Subcutaneous abdominal adipose tissue (tissue), 5 donors: ENCODE data around the gene ADIPOR1.
A peak's percentile ranks its signal among the peaks of the same experiment; 100 is the strongest.
"Not testable (repeated sequence)": the region's sequence is repeated elsewhere in the genome, so short reads cannot be mapped to it uniquely, and the experiment has no call there.

Source experiments
- H3K27ac ChIP-seq: one replicate; pipeline ENCODE4 v1.7.0; 2013; ENCODE audit warnings: low read depth, mild to moderate bottlenecking, inconsistent platforms, low read length, moderate library complexity
- H3K27me3 ChIP-seq, 5 donors: one replicate each; pipeline ENCODE4 v1.7.0; 2013; ENCODE audit warnings: low read length in 5 of 5, inconsistent platforms in 1 of 5; ENCODE audit not compliant: control insufficient read depth in 5 of 5, insufficient read depth in 4 of 5
- H3K36me3 ChIP-seq, 5 donors: one replicate each; pipeline ENCODE4 v1.7.0; 2013; ENCODE audit warnings: low read length in 5 of 5; ENCODE audit not compliant: control insufficient read depth in 5 of 5, insufficient read depth in 5 of 5
- H3K4me1 ChIP-seq, 5 donors: one replicate each; pipeline ENCODE4 v1.7.0; 2013; ENCODE audit warnings: low read length in 5 of 5, mild to moderate bottlenecking in 3 of 5, moderate library complexity in 1 of 5; ENCODE audit not compliant: control insufficient read depth in 5 of 5, insufficient read depth in 5 of 5
- H3K4me3 ChIP-seq, 5 donors: one replicate each; pipeline ENCODE4 v1.7.0; 2013; ENCODE audit warnings: low read length in 5 of 5, low read depth in 1 of 5
- H3K9ac ChIP-seq, 5 donors: one replicate each; pipeline ENCODE4 v1.7.0; 2013; ENCODE audit warnings: low read length in 5 of 5, mild to moderate bottlenecking in 4 of 5, moderate library complexity in 3 of 5
- H3K9me3 ChIP-seq, 5 donors: one replicate each; pipeline ENCODE4 v1.7.0; 2013; ENCODE audit warnings: low read length in 5 of 5; ENCODE audit not compliant: control insufficient read depth in 5 of 5
- donor health status: healthy.
- donor health status: healthy.
- donor health status: healthy.
- donor health status: healthy.
- donor health status: healthy.

The ADIPOR1 gene

DNA sequence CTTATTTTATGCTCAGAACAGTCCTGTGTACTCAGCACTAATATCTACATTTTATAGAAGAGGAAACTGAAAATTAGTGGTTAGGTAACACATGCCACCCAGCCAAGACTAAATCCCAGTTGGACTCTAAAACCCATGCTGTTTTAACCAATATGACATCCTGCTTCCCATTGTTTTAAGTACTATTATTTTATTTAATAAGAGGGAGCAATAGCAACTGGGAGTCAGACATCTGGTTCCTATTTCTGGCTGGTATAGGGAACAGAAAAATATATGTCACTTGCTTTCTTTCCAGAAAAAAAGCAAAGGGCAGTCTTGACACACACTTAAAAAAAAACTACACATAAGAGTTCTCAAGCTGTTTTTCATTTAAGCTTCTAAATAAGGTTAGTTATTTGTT lies 43.0 kb downstream of the ADIPOR1 start:
- Histone ChIP-seq H3K4me3 (no peak overlapping the region), H3K27me3 (no peaks in the 10 kb centered on the region), H3K36me3 (peaks cover 59 to 94% (median 81%) of the 10 kb centered on the region in 5 donors), H3K9ac (peak overlapping the region in 1 of 5 donors; percentile 51), H3K9me3 (no peaks in the 10 kb centered on the region), H3K27ac (no peak overlapping the region), H3K4me1 (no peaks in the 10 kb centered on the region)

DNA sequence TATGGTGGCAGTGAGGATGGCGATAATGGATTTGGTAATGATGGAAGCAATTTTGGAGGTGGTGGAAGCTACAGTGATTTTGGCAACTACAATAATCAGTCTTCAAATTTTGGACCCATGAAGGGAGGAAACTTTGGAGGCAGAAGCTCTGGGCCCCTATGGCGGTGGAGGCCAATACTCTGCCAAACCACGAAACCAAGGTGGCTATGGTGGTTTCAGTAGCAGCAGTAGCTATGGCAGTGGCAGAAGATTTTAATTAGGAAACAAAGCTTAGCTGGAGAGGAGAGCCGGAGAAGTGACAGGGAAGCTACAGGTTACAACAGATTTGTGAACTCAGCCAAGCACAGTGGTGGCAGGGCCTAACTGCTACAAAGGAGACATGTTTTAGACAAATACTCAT lies 45.6 kb downstream of the ADIPOR1 start:
- not testable (repeated sequence) for H3K4me1 ChIP-seq, H3K27me3 ChIP-seq, H3K4me3 ChIP-seq, H3K9me3 ChIP-seq, H3K27ac ChIP-seq, H3K9ac ChIP-seq
- H3K36me3 ChIP-seq = peaks cover 64 to 97% (median 84%) of the 10 kb centered on the region in 5 donors

GRCh38 chr1:202909494-202909893 lies 48.6 kb downstream of the ADIPOR1 start:
- no peak overlapping the region for H3K9ac ChIP-seq

GRCh38 chr1:202908998-202909397 lies 49.1 kb downstream of the ADIPOR1 start:
- H3K4me3 ChIP-seq = no peak overlapping the region
- H3K27me3 ChIP-seq = no peaks in the 10 kb centered on the region
- H3K4me1 ChIP-seq = no peaks in the 10 kb centered on the region
- peaks cover 57 to 87% (median 67%) of the 10 kb centered on the region in 5 donors for H3K36me3 ChIP-seq
- H3K9me3 ChIP-seq = no peaks in the 10 kb centered on the region
- no peak overlapping the region for H3K27ac ChIP-seq
- no peak overlapping the region for H3K9ac ChIP-seq

More at GRCh38 chr1:202909494-202909893, 48.6 kb downstream of the ADIPOR1 start:
- Histone ChIP-seq H3K27ac (no peak overlapping the region), H3K4me1 (no peaks in the 10 kb centered on the region), H3K27me3 (no peaks in the 10 kb centered on the region), H3K36me3 (peaks cover 58 to 86% (median 70%) of the 10 kb centered on the region in 5 donors), H3K4me3 (no peak overlapping the region), H3K9me3 (no peaks in the 10 kb centered on the region)

DNA sequence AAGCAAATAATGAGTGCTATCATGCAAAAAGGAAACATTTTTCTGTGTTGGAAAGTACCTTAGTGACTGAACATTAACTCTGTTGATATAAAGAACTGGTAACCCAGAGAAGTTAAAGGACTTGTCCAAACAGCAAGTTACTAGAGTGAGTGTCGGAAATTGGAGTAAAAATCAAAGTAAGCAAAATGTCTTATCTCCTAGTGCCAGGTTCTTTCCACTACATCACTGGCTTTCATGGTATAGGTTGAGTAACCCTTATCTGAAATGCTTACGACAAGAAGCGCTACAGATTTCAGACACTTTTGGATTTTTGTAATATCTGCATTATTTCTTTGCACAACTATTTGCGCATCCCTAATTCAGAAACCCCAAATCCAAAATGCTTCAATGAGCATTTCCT lies 52.8 kb downstream of the ADIPOR1 start:
- no peak overlapping the region for H3K27ac ChIP-seq
- H3K36me3 ChIP-seq = peaks cover 39 to 83% (median 54%) of the 10 kb centered on the region in 5 donors
- H3K4me3 ChIP-seq = no peak overlapping the region
- no peaks in the 10 kb centered on the region for H3K4me1 ChIP-seq
- H3K9ac ChIP-seq = no peak overlapping the region
- H3K27me3 ChIP-seq = no peaks in the 10 kb centered on the region
- H3K9me3 ChIP-seq = no peaks in the 10 kb centered on the region

- H3K4me3 ChIP-seq, H3K9me3 ChIP-seq, H3K27ac ChIP-seq, H3K4me1 ChIP-seq, H3K27me3 ChIP-seq, H3K9ac ChIP-seq: not testable (repeated sequence)
- peaks cover 24 to 70% (median 41%) of the 10 kb centered on the region in 5 donors for H3K36me3 ChIP-seq
These were observed 54.3 kb downstream of the ADIPOR1 start for GRCh38 chr1:202903808-202904207.

- H3K36me3 ChIP-seq = peaks cover 18 to 69% (median 36%) of the 10 kb centered on the region in 5 donors
- H3K4me3 ChIP-seq = no peak overlapping the region
- H3K27ac ChIP-seq = no peak overlapping the region
- no peaks in the 10 kb centered on the region for H3K4me1 ChIP-seq
- no peaks in the 10 kb centered on the region for H3K9me3 ChIP-seq
- H3K9ac ChIP-seq = no peak overlapping the region
- no peaks in the 10 kb centered on the region for H3K27me3 ChIP-seq
These were observed 56.6 kb downstream of the ADIPOR1 start for GRCh38 chr1:202901555-202901954.

- Histone ChIP-seq H3K36me3 (peaks cover 43 to 70% (median 56%) of the 10 kb centered on the region in 5 donors), H3K9ac (no peak overlapping the region), H3K27me3 (no peaks in the 10 kb centered on the region), H3K9me3 (no peaks in the 10 kb centered on the region), H3K4me1 (peaks cover 0 to 15% (median 12%) of the 10 kb centered on the region in 5 donors), H3K4me3 (no peak overlapping the region), H3K27ac (no peak overlapping the region)
These were observed 65.6 kb downstream of the ADIPOR1 start for GRCh38 chr1:202892501-202892900.
